Dedifferentiated amniotic fluid mesenchymal stem cell (primary cell): Measurements from ENCODE around the gene SLC4A8.

Source experiments
- DNase-seq: peaks from one replicate; pipeline ENCODE4 v3.0.0-alpha.2; 2016; ENCODE audit errors: extremely low spot score

The SLC4A8 gene

DNA sequence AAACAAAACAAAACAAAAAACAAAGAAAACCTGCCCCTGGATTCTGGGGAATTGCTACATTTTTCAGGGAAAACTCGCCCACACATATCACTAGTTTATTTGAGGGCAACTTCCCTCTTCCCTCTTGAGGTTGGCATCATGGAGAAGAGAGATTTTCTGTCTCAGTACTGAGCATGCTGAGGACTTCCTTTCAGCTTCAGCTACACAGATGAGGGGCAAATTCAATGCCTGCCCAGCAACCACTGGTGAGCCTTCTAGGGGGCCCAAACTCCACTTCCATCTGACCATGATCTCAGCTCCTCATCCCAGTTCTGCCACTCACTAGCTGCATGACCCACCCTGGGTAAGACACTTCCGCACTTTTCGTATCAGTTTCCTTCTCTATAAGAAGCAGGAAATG lies 103.3 kb downstream of the SLC4A8 start:
- DNase-seq, result no peak

DNA sequence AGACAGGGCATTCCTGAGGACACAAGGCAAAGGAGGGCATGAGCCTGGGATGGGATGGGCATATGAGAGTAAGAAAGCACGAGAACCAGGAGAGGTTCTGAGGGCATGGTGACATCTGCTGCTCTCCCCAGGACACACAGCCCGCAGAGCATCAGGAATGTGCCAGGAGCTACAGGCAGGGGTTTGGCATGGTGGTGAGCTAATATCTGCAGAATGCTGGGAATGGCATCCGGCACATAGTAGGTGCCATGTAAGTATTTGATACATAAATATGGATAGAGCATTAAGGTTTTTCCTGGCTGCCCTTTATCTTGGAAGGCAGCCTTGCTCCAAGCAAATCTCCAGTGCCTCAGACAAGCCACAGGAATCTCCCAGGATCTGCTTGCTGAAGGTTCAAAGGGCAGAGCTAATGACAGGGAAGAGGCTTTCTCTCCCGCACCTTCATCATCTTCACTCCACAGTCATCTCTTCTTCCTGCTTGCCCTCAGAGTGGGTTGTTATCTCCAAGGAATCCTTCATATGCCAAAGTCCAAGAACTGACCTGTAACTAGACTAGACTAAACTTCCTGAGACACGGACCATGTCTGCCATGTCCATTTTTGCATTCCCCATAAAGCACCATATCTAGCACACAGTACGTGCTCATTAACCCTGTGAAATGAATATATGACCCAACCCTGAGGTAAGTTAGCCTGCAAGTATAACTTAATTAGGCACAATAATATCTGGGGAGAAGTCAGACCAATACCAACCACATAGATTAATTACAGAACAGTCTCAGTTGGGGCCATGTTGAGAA lies 104.4 kb downstream of the SLC4A8 start:
- DNase-seq, result no peak

DNA sequence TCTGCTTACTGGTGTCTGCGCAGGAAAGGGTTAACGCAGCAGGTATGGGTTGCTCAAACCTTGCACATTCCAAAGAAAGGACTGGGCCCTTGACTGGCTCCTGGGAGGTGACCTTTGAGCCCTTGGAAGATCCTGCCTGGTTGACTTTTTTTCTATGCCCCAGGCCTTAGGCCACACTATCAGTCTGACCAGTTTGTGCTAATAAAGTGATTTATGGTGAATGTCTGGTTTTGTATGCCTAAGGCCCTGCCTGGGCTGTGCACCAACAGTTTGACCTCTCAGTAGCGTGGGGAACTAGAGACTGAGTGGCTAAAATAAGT lies 105.0 kb downstream of the SLC4A8 start:
- no peak for DNase-seq

DNA sequence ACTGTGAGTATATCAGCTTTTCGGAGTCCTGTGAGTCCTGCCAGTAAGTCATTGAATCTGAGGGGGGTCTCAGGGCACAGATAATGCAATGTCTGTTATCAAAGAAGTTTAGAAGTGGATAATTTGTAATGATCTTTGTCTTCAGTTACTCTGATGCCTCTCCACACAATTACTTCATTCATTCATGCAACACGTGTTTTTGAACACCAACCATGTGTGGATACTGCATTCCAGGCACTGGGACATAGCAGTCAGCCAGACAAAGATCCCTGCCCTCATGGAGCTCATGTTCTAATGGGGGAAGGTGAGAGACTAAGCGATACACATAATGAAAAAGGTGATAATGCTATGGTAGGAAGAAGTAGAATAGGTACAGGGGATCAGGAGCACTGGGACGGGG lies 105.6 kb downstream of the SLC4A8 start:
- DNase-seq, result no peak

DNA sequence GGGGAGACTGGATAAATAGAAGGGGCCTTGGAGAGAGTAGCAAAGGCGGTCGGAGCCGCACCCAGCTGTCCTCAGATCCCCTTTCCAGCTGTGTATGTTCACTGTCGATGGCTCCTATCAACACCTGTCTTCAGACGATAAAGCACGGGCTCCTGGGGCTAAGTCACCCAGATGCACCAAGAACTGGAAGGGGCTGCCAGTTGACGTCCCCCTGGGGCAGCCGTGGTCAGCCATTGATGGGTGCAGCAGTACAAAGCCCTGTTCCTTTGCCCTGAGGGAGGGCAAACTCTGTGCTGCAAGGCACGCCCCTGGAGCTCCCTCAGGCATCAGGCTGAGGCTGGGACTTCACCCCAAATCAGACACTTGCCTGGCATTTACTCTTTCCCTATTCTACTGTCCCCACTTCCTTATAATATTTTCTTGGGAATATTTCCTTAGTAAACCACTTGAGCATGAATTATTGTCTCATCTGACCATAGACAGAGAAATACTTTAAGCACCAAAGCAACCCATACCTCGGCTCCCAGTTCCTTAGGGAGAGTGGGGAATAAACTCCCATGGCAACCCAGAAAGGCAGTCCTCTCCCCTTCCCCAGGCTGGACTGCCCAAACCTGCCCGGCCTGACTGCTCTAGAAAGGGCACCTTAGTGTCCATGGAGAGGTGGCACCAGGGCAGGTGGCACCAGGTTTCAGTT lies 106.8 kb downstream of the SLC4A8 start:
- DNase-seq, result no peak

DNA sequence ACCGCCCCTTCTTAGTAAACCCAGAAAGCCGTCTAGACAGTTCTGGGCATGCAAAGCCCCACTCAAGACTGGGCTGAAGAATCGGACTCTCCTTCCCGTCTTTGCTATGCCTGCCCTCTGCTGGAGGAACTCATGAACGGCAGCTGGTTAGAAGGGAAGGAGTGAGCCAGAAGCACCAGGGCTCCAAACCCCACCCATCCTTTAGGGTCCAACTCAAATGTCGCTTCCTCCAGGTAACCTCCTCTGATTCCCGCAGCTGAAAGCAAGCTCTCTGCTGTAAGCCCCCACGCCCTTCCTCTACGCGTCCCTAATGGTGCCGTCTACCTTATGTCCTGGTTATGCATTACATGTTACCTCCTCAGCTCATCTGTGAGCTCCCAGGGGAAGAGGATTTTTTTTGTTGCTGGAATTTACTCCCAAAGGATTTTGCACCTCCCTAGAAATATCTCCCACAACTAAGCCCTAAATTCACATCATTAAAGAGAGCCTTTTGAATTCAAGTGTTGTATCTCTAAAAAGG lies 107.4 kb downstream of the SLC4A8 start:
- peak; percentile 68 for DNase-seq

DNA sequence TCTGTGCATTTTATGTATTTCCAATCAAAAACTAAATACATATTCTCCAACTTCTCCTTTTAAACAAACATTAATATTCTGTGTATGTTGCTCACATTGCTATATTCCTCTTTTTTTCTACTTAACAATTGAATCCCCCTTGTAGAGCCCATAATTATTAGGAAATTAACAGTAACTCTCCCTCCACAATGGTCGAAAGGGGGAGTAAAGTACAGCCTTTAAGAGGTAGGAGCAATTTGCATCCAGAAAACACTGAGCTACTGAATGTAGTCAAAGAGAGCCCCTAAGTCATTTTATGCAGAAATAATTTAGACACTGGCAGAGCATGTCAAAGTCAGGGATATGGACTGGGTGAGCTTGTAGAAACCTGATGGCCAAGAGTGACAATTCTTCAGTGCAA lies 109.2 kb downstream of the SLC4A8 start:
- DNase-seq, result no peak

DNA sequence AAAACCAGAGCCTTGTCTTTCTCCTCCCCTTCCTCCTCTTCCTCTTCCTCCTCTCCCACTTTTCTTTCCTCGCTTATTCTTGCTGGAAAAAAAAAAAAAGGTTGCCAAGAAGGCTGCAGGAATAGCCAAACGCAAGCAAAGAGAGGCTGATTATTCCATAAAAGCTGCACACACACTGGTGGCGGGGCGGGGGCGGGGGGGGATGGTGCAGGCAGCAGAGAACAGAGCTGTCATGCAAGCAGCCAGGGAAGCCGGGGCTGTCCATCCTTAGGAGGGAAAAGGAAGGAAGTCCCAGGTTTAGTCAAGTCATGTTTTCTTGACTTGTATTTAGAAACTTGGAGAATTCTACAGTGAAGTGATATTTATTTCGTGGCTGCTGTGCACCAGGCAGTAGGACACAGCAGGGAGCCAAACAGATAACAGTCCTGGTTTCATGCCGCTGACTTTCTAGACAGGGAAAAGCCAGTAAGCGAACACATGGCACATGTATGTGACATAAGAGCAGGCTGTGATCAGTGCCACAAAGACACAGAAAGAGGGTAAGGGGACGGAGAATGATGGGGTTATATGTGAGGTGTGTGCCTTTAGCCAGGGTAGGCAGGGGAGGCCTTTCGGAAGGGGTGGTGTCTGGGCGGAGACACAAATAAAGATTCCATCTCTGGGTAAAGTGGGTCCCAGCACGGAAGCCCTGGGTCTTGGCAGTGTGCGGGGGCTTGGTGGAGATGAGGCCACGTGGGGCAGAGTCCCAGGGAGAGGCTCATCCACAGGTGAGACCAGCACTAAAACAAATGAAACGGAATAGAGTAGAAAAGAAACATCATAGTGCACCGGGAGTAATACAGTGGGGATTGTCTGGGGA lies 109.8 kb downstream of the SLC4A8 start:
- DNase-seq, result no peak

DNA sequence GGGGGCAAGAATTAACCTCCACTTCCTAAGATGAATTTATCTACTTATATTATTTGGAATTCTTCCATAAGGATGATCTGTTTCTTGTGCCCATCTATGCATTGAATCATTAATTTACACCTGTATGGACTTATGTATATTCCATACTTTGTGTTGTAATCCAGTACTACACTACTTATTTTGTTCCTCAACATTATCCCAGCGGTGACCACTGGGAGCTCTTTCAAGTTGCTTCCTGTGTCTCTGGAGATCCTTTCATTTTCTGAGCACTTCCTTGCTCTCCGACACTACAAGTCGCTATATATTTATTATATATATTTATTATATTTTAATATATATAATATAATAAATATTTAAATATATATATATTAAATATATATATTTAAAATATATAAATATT lies 111.5 kb downstream of the SLC4A8 start:
- no peak for DNase-seq

DNA sequence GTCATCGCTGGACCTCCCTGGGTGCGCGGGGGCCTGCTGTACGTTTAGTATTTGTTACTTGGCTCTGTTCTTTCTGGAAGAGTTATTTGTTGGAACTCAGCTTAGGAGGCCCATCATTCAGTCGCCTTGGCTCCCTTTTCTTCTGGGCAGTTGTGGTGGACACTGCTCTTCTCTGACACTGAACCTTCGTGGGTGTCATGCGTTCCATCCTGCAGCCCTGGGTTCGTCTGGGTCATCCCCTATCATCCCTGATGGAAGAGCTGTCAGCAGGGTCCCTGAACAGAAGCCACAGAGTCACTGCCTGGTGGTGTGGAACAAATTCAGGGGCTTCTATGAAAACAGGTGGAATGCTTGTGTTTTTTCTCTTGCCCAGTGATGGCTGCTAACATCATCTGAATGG lies 113.5 kb downstream of the SLC4A8 start:
- no peak for DNase-seq

DNA sequence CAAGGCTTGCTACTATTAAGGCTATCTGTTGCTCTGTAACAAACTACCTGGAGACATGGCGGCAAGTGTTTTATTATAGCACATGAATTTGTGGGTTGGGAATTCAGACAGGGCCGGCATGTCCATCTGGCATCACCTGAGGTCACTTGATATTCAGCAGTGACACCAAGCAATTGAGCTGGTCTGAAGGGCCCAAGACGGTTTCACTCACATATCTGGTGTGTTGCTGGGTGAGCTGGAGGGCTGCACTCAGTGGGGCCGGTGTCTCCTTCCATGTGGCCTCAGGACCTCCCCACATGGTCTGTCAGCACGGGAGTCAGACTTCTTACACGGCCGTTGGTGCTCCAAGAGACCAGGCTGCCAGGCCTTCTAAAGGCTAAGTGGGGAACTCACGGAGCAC lies 114.0 kb downstream of the SLC4A8 start:
- DNase-seq, result no peak

DNA sequence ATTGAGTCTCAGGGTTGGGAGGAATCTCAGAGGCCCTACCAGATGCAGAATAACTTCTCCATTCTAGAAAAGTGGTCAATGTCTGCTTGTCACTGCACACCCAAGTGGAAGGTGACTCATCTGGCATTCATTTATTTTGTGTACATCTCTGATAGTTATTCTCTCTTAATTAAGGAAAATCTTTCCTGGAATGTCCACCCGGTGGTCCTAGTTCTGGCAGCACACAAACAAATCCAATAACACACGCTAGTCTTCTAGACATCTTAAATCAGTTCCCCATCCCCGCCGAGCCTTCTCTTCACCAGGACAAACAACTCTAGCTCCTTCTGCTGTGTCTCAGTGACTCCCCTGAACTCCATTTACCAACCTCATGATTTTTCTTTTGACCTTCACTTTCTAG lies 116.4 kb downstream of the SLC4A8 start:
- DNase-seq, result no peak

DNA sequence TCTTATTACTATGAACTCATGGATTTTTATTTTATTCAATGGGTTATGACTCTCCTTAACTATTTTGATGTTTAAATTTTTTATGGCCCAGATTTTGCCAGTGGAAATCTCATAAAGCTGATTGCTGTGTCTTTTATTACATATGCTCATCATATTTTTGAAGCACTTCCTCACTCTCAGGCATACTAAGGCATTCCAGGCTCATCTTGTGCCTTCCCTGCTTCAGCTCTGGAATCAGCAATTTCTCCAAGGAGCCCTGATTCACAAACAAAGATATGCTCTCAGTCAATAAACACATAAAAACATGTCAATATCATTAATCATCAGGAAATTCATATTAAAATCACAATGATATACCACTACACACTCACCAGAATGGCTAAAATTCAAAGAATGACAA lies 121.5 kb downstream of the SLC4A8 start:
- no peak for DNase-seq

DNA sequence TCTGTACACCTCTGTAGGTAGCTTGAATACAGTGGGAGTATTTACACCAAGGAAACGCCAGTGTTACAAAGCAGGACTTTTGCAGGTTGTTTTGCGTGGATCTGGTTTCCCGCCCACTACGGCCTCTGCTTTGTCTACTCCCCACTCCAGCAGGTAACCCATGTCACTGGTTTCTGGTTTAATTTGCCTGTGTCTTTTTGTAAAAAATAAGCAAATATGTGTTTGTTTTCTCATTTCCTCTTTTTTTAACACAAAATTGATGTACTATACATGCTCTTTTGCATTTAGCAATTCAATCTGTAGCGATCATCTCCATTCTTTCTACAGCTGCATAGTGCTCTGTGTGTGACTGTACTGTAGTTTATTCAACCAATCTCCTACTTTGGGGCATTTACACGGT lies 123.0 kb downstream of the SLC4A8 start:
- DNase-seq, result no peak

DNA sequence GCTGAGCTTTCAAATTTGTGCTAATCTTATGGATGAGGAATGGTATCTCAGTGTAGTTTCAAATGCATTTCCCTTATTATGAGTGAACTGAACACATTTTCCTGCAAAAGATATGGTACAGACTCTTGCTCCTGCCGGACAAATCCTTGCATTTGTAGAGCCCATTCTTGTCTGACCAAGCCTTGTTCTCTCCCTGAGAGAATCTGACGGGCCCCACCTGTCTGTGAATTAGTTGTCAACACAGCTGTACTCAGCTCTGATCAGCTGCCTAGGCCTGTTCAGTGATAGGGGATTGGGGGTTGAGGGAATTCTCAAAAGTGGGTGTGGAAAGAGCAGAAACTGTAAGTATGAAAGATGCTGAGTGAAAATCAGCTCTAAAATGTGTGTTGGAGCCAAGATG lies 123.6 kb downstream of the SLC4A8 start:
- no peak for DNase-seq

DNA sequence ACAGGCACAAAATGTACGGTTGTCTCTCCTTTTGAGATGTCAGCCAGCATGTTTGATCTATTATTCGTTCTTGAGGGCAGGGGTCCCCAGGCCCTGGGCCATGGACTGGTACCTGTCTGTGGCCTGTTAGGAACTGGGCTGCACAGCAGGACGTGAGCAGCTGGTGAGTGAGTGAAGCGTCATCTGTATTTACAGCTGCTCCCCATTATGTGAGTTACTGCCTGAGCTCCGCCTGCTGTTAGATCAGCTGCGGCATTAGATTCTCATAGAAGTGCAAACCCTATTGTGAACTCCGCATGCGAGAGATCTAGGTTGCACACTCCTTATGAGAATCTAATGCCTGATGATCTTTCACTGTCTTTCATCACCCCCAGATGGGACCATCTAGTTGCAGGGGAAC lies 125.0 kb downstream of the SLC4A8 start:
- DNase-seq, result no peak
